Measurements from ENCODE around the gene LRRC4B. TPM values are rescaled to one million over a fixed set of nuclear protein-coding genes. Genes with fewer than 3 reads are reported as not detected.

The LRRC4B gene
- total RNA-seq, 1 donor from 2014 or later, result not detected

- Histone ChIP-seq H3K79me2 (ENCODE audit: insufficient read depth, low read length) (peaks cover 9% of the 10 kb centered on the region), H3K27ac (ENCODE audit: low read depth, low read length) (no peak overlapping the region)
- no peak for DNase-seq (ENCODE audit: low read depth)
Observed at GRCh38 chr19:50514346-50515167, 53.7 kb downstream of the LRRC4B start.

GRCh38 chr19:50513746-50514345, 54.4 kb downstream of the LRRC4B start, which contains the start of gene ASPDH:
TSS of gene ASPDH (minus strand) at chr19:50513913. CDS start at chr19:50513823, 90 bp downstream.
- no peak within 1 kb of the TSS for H3K27ac ChIP-seq (ENCODE audit: low read depth, low read length)
- H4K20me1 ChIP-seq (ENCODE audit: insufficient read depth, low read length), result no peaks in the 10 kb centered on the region
- no peaks in the 10 kb centered on the region for H3K36me3 ChIP-seq (ENCODE audit: insufficient read depth, low read length)
- peaks cover 18% of the 10 kb centered on the region for H3K9me3 Mint-ChIP-seq (ENCODE audit: unreplicated experiment)
- no peak within 1 kb of the TSS for H3K27ac Mint-ChIP-seq (ENCODE audit: unreplicated experiment)
- peaks cover 4% of the 10 kb centered on the region for H3K4me1 ChIP-seq (ENCODE audit: insufficient read depth, low read length)
- no peaks in the 10 kb centered on the region for H3K27me3 ChIP-seq (ENCODE audit: insufficient read depth, low read length)
- FAIRE-seq (no peak), DNase-seq (ENCODE audit: low read depth) (no peak)
- no peak within 1 kb of the TSS for H3K4me2 ChIP-seq (ENCODE audit: low read length)
- no peaks in the 10 kb centered on the region for H3K4me1 Mint-ChIP-seq (ENCODE audit: low read depth, unreplicated experiment)
- H3K4me3 ChIP-seq (ENCODE audit: insufficient read depth, low read depth, low read length), result no peak within 1 kb of the TSS
- H3K36me3 Mint-ChIP-seq (ENCODE audit: low read depth, unreplicated experiment), result no peaks in the 10 kb centered on the region
- peaks cover 9% of the 10 kb centered on the region for H3K79me2 ChIP-seq (ENCODE audit: insufficient read depth, low read length)
- H2AFZ ChIP-seq (ENCODE audit: low read depth, low read length), result peak within 1 kb of the TSS; percentile 18
- H3K9me3 ChIP-seq (ENCODE audit: insufficient read depth, low read depth, low read length), result peaks cover 4% of the 10 kb centered on the region
- H3K4me3 Mint-ChIP-seq (ENCODE audit: unreplicated experiment), result no peak within 1 kb of the TSS
- TF ChIP-seq CTCF (IDR thresholded peaks at IDR 0.05; ENCODE audit: insufficient read depth, low read depth, low read length) (no peak), EZH2 (IDR thresholded peaks at IDR 0.05; ENCODE audit: insufficient read depth, low read length) (no peak)
- no peaks in the 10 kb centered on the region for H3K27me3 Mint-ChIP-seq (ENCODE audit: low read depth, unreplicated experiment)
- H3K9ac ChIP-seq (ENCODE audit: low read length), result no peak within 1 kb of the TSS

More at GRCh38 chr19:50514346-50515167, 53.7 kb downstream of the LRRC4B start:
- Mint-ChIP-seq H3K9me3 (ENCODE audit: unreplicated experiment) (peaks cover 13% of the 10 kb centered on the region), H3K4me3 (ENCODE audit: unreplicated experiment) (no peak overlapping the region), H3K36me3 (ENCODE audit: low read depth, unreplicated experiment) (no peaks in the 10 kb centered on the region), H3K27me3 (ENCODE audit: low read depth, unreplicated experiment) (no peaks in the 10 kb centered on the region), H3K27ac (ENCODE audit: unreplicated experiment) (no peak overlapping the region), H3K4me1 (ENCODE audit: low read depth, unreplicated experiment) (no peaks in the 10 kb centered on the region)
- Histone ChIP-seq H3K4me2 (ENCODE audit: low read length) (no peak overlapping the region), H3K36me3 (ENCODE audit: insufficient read depth, low read length) (no peaks in the 10 kb centered on the region), H3K27me3 (ENCODE audit: insufficient read depth, low read length) (no peaks in the 10 kb centered on the region), H4K20me1 (ENCODE audit: insufficient read depth, low read length) (no peaks in the 10 kb centered on the region), H3K4me1 (ENCODE audit: insufficient read depth, low read length) (peaks cover 4% of the 10 kb centered on the region), H3K4me3 (ENCODE audit: insufficient read depth, low read depth, low read length) (no peak overlapping the region), H2AFZ (ENCODE audit: low read depth, low read length) (peak overlapping the region; percentile 18), H3K9ac (ENCODE audit: low read length) (no peak overlapping the region), H3K9me3 (ENCODE audit: insufficient read depth, low read depth, low read length) (peaks cover 4% of the 10 kb centered on the region)
- FAIRE-seq, result no peak
- TF ChIP-seq EZH2 (IDR thresholded peaks at IDR 0.05; ENCODE audit: insufficient read depth, low read length) (no peak), CTCF (IDR thresholded peaks at IDR 0.05; ENCODE audit: insufficient read depth, low read depth, low read length) (no peak)

Data from astrocyte (in vitro differentiated cells and primary cell).